Natural killer cell (primary cell): ENCODE results near the gene METRN. TPM values are rescaled to one million over a fixed set of nuclear protein-coding genes. Genes with fewer than 3 reads are reported as not detected.

ENCODE experiments used
- ATAC-seq, 3 donors: fragments of 150-1000 bp in 2 of 3; fragments of 200-7000 bp in 1 of 3; cut with Tn5 transposase; 1 replicate in 1 of 3; 2 replicates in 2 of 3; pipeline ENCODE4 v1.10.0; 2021; ENCODE audit warnings: mild to moderate bottlenecking in 2 of 3, moderate library complexity in 2 of 3
- DNase-seq, 2 donors: peaks; one replicate each; pipeline versions ENCODE4 v3.0.0 to v3.0.0-alpha.2; 2013 to 2021; ENCODE audit warnings: mixed read lengths in 1 of 2
- H3K27ac ChIP-seq: one replicate; pipeline ENCODE4 v1.5.1; 2013; ENCODE audit warnings: mild to moderate bottlenecking, low read length
- H3K27me3 ChIP-seq: one replicate; pipeline ENCODE4 v1.6.1; 2013; ENCODE audit warnings: low read length; ENCODE audit not compliant: control insufficient read depth, insufficient read depth
- H3K36me3 ChIP-seq: one replicate; pipeline ENCODE4 v1.6.1; 2013; ENCODE audit warnings: low read length; ENCODE audit not compliant: control insufficient read depth, insufficient read depth
- H3K4me1 ChIP-seq: one replicate; pipeline ENCODE4 v1.6.1; 2013; ENCODE audit warnings: low read length; ENCODE audit not compliant: control insufficient read depth, insufficient read depth
- H3K4me3 ChIP-seq: one replicate; pipeline ENCODE4 v1.5.1; 2013; ENCODE audit warnings: low read length
- H3K9me3 ChIP-seq: one replicate; pipeline ENCODE4 v1.6.1; 2013; ENCODE audit warnings: low read length; ENCODE audit not compliant: control insufficient read depth, insufficient read depth
- H3K27ac Mint-ChIP-seq, 2 donors: one replicate each; pipeline ENCODE4 v1.8.0; 2022; ENCODE audit warnings: mild to moderate bottlenecking in 2 of 2, mixed read lengths in 2 of 2, moderate library complexity in 1 of 2
- H3K27me3 Mint-ChIP-seq, 2 donors: one replicate each; pipeline ENCODE4 v1.8.0; 2022; ENCODE audit warnings: low read depth in 2 of 2, mixed read lengths in 2 of 2
- H3K36me3 Mint-ChIP-seq: one replicate; pipeline ENCODE4 v1.8.0; 2022; ENCODE audit warnings: mixed read lengths
- H3K4me1 Mint-ChIP-seq, 2 donors: one replicate each; pipeline ENCODE4 v1.8.0; 2022; ENCODE audit warnings: mixed read lengths in 2 of 2
- H3K4me3 Mint-ChIP-seq: one replicate; pipeline ENCODE4 v1.8.0; 2022; ENCODE audit warnings: mild to moderate bottlenecking, moderate library complexity, mixed read lengths
- H3K9me3 Mint-ChIP-seq, 2 donors: one replicate each; pipeline ENCODE4 v1.8.0; 2022; ENCODE audit warnings: mixed read lengths in 2 of 2
- WGBS: methylation state at CpG from one replicate; pipeline ENCODE4 v1.1.7; 2013; ENCODE audit warnings: missing lambda C conversion rate; ENCODE audit not compliant: insufficient coverage; 5-methylcytosine and 5-hydroxymethylcytosine counted together
- intact Hi-C: fragments of 100-400 bp; cut with micrococcal nuclease; formaldehyde crosslinking; loops from one replicate; pipeline ENCODE4 v1.14.2; 2022
- total RNA-seq, 4 donors: library from RNA; stranded (reverse); fragments of 120-200 nt in 1 of 4; gene quantifications; one replicate each; pipeline versions ENCODE4 v1.2.3 to v1.2.4, GENCODE V29; 2013 to 2022
- TF ChIP-seq, protein P1 (sequence below): fragments of 200-600 bp; IDR thresholded peaks from one replicate; pipeline ENCODE4 v1.8.0; 2022; ENCODE audit warnings: antibody characterized with exemption

METRN gene
- total RNA-seq, 3 donors from 2014 or later (not counting 1 experiment from before 2014, with no cell fraction given) = 11.8 to 16.6 (median 14.3) TPM

DNA sequence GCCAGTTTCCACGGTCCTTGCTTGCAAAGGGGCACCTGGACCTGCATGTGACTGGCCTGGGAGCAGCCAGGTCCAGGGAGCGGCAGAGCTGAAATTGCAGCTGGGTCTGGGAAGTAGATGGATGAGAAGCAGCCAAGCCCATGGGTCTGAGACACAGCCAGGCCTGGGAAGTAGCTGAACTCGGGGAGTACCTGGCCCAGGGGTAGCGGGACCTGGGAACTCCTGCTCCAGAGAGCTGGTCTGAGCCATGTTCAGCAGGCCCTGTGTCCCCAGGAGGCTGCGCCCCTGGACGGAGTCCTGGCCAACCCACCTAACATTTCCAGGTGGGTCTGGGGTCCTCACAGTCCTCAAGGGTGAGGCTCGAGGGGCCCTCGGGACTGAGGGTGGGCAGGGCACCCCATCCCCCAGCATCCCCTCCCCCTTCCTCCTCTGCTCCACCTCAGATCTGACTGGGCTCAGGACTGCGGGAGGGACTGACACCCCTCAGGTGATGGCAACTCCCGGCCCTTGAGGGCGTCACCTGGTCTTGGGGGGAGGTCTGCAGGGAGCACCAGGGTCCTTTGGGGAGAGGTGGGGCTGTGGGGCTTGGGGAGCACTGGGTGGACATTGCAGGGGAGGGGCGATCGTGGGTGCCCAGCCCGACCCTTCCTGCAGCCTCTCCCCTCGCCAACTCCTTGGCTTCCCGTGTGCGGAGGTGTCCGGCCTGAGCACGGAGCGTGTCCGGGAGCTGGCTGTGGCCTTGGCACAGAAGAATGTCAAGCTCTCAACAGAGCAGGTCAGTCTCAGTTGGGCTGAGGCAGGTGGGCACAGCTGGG, 48.7 kb downstream of the METRN start:
- 89% methylated on average over 19 of the region's 21 CpGs for WGBS
- H3K27me3 ChIP-seq = no peaks in the 10 kb centered on the region
- no peaks in the 10 kb centered on the region for H3K9me3 Mint-ChIP-seq
- TF ChIP-seq, protein P1, sequence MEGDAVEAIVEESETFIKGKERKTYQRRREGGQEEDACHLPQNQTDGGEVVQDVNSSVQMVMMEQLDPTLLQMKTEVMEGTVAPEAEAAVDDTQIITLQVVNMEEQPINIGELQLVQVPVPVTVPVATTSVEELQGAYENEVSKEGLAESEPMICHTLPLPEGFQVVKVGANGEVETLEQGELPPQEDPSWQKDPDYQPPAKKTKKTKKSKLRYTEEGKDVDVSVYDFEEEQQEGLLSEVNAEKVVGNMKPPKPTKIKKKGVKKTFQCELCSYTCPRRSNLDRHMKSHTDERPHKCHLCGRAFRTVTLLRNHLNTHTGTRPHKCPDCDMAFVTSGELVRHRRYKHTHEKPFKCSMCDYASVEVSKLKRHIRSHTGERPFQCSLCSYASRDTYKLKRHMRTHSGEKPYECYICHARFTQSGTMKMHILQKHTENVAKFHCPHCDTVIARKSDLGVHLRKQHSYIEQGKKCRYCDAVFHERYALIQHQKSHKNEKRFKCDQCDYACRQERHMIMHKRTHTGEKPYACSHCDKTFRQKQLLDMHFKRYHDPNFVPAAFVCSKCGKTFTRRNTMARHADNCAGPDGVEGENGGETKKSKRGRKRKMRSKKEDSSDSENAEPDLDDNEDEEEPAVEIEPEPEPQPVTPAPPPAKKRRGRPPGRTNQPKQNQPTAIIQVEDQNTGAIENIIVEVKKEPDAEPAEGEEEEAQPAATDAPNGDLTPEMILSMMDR = no peak
- H3K27ac ChIP-seq = no peak overlapping the region
- H3K27ac Mint-ChIP-seq = no peak overlapping the region
- no peaks in the 10 kb centered on the region for H3K4me1 Mint-ChIP-seq
- H3K4me1 ChIP-seq = no peaks in the 10 kb centered on the region
- no peaks in the 10 kb centered on the region for H3K27me3 Mint-ChIP-seq
- H3K36me3 Mint-ChIP-seq = no peaks in the 10 kb centered on the region
- no peak for DNase-seq
- no peak for ATAC-seq
- no peak overlapping the region for H3K4me3 ChIP-seq
- H3K4me3 Mint-ChIP-seq = no peak overlapping the region
- no peaks in the 10 kb centered on the region for H3K9me3 ChIP-seq
- no peaks in the 10 kb centered on the region for H3K36me3 ChIP-seq
- intact Hi-C loops = no loop called here

GRCh38 chr16:764184-764750, 49.3 kb downstream of the METRN start:
- Histone ChIP-seq H3K9me3 (no peaks in the 10 kb centered on the region), H3K4me3 (no peak overlapping the region), H3K4me1 (no peaks in the 10 kb centered on the region), H3K27ac (no peak overlapping the region), H3K36me3 (no peaks in the 10 kb centered on the region), H3K27me3 (no peaks in the 10 kb centered on the region)
- H3K9me3 Mint-ChIP-seq = no peaks in the 10 kb centered on the region
- WGBS = 83% methylated on average over 20 of the region's 20 CpGs
- ATAC-seq (no peak), DNase-seq (no peak)
- no peaks in the 10 kb centered on the region for H3K4me1 Mint-ChIP-seq
- intact Hi-C loops = no loop called here
- H3K27ac Mint-ChIP-seq = no peak overlapping the region
- H3K27me3 Mint-ChIP-seq = no peaks in the 10 kb centered on the region
- H3K4me3 Mint-ChIP-seq = no peak overlapping the region
- TF ChIP-seq, protein P1 = no peak
- no peaks in the 10 kb centered on the region for H3K36me3 Mint-ChIP-seq

GRCh38 chr16:764848-765487, 50.0 kb downstream of the METRN start:
- no peak overlapping the region for H3K27ac ChIP-seq
- H3K4me3 ChIP-seq = no peak overlapping the region
- H3K27me3 ChIP-seq = no peaks in the 10 kb centered on the region
- Mint-ChIP-seq H3K9me3 (no peaks in the 10 kb centered on the region), H3K4me1 (no peaks in the 10 kb centered on the region), H3K4me3 (no peak overlapping the region), H3K27me3 (no peaks in the 10 kb centered on the region), H3K27ac (no peak overlapping the region), H3K36me3 (no peaks in the 10 kb centered on the region)
- no peaks in the 10 kb centered on the region for H3K4me1 ChIP-seq
- TF ChIP-seq, protein P1 = no peak
- ATAC-seq (no peak), DNase-seq (no peak)
- H3K9me3 ChIP-seq = no peaks in the 10 kb centered on the region
- 92% methylated on average over 38 of the region's 38 CpGs for WGBS
- intact Hi-C loops = no loop called here
- no peaks in the 10 kb centered on the region for H3K36me3 ChIP-seq
